GM12892 (cell line): Measurements from ENCODE around the gene HSF2.

Source experiments
- DNase-seq: peaks from one replicate; pipeline ENCODE4 v3.0.0; 2011; ENCODE audit not compliant: insufficient read length
- FAIRE-seq: peaks from 2 replicates; lab custom pipeline; 2011; peaks lifted over from hg19 to GRCh38; lab: Jason Lieb, UNC
- POLR2A ChIP-seq: IDR thresholded peaks from 2 replicates; pipeline ENCODE4 v1.6.1; 2011; ENCODE audit warnings: low read depth, low read length, control low read depth
- POLR2AphosphoS5 ChIP-seq: IDR thresholded peaks from 2 replicates; pipeline ENCODE4 v1.6.1; 2011; ENCODE audit warnings: low read depth, low read length, control low read depth
- TAF1 ChIP-seq: IDR thresholded peaks from 2 replicates; pipeline ENCODE4 v1.6.1; 2011; ENCODE audit warnings: low read depth, mild to moderate bottlenecking, control low read depth, low read length, borderline replicate concordance

HSF2 gene

DNA sequence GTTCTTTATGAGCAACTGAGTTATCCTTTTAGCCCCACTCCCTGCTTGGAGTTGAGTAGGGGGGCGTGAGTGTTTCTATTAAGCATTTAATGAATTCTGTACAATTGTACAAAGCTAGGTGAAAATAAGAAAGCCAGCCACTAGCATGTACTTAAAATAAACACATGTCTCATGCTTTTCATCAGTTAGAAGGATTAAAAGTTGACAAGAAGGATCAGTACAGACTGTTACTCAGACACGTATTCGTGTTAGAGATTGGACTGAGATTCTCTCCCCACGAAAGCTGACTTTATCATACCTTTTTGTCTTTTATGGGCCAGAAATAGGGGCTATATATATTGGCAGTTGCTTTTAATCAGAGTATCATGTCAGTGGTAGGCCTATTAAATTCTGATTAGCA, 1.7 kb downstream of the HSF2 start:
- FAIRE-seq (peak; percentile 5), DNase-seq (no peak)
- TF ChIP-seq POLR2A = no peak
- TF ChIP-seq POLR2AphosphoS5 = no peak
- no peak for TF ChIP-seq TAF1

DNA sequence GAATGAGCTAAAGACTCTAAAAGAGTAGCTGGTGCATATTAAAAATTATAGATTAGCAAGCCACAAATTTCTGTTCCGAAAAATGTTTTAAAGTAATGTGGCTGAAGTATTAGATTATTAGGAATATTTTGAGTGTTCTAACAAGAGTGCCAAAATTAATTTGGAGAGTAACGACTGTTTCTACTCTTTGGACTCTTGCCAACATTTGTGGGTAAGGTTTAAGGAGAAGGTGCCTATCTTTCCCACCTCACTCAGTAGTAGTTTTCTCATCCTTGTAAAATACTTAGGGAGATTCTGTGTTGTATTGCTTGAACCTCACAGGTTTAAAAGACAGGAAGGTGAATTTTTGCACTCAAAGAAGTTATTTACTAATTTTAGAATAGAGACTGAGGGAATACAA, 5.0 kb downstream of the HSF2 start:
- DNase-seq = no peak
- no peak for TF ChIP-seq POLR2A
- TF ChIP-seq TAF1 = no peak
- no peak for TF ChIP-seq POLR2AphosphoS5
- FAIRE-seq = no peak

DNA sequence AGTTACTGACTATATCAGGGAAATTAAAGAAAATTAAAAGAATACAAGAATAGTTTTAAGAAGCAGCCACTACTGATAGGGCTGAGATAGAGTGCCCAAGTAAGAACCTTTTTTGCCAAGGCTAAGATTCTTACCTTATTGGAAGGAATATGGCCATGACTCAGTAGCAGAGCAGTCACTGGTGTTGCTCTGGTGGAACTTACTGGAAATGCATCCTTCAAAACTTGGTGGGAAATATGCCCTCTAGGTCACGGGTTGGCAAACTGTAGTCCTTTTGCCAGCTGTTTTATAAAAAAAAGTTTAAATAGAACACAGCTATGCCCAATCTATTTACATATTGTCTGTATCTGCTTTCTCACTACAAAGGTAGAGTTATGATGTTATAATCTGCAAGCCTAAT, 6.0 kb downstream of the HSF2 start:
- FAIRE-seq (no peak), DNase-seq (no peak)
- TF ChIP-seq TAF1 = no peak
- no peak for TF ChIP-seq POLR2AphosphoS5
- no peak for TF ChIP-seq POLR2A

DNA sequence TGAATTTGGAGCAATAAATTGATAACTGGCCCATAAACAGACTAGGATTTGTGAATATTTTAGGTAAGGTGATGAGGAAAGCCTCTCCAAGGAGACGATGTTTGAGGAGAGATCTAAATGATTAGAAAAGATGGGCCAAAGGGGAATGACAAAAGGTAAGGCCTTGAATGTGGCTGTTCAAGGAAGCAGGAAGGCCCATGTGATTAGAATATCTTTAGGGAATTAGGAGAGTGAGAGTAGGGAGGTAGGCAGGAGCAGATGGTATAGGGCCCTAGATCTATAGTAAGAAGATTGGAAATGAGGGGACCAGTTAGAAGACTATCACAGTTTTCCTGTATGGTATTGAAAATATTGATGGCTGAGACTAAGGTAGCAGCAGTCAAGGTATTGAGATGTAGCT, 6.7 kb downstream of the HSF2 start:
- TF ChIP-seq POLR2AphosphoS5 (no peak), TAF1 (no peak), POLR2A (no peak)
- DNase-seq (no peak), FAIRE-seq (no peak)

DNA sequence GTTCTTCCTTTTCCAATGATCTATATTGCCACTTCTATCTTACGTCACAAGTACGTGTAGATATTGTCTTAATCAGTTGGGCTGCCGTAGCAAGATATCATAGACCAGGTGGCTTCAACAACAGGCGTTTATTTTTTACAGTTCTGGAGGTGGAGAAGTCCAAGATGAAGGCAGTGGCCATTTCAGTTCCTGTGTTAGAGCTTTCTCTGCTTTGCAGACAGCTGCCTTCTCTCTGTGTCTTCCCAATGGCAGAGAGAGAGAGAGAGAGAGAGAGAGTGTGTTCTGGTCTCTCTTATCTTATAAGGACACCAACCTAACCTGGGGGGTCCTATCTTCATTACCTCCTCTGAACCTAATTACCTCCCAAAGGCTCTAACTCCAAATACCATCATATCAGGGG, 8.3 kb downstream of the HSF2 start:
- DNase-seq (no peak), FAIRE-seq (no peak)
- TF ChIP-seq POLR2AphosphoS5 (no peak), TAF1 (no peak), POLR2A (no peak)

DNA sequence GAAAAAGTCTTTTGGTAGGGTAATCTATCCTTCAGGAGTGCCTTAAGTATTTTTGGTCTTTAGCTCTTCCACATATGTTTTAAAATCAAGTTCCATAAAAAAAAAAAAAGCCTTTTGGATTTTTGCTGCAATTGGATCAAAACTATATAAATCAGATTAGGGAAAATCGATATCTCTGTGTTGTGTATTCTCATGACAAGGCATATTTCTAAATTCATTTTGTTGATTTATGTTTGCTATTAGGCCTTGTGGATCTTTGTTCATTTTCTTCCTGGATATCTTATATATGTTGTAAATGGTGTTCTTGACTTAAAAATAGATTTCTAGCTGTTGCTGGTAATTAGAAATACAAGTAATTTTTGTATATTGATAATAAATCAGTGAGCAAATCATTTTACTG, 8.8 kb downstream of the HSF2 start:
- no peak for DNase-seq
- FAIRE-seq = no peak
- no peak for TF ChIP-seq POLR2AphosphoS5

DNA sequence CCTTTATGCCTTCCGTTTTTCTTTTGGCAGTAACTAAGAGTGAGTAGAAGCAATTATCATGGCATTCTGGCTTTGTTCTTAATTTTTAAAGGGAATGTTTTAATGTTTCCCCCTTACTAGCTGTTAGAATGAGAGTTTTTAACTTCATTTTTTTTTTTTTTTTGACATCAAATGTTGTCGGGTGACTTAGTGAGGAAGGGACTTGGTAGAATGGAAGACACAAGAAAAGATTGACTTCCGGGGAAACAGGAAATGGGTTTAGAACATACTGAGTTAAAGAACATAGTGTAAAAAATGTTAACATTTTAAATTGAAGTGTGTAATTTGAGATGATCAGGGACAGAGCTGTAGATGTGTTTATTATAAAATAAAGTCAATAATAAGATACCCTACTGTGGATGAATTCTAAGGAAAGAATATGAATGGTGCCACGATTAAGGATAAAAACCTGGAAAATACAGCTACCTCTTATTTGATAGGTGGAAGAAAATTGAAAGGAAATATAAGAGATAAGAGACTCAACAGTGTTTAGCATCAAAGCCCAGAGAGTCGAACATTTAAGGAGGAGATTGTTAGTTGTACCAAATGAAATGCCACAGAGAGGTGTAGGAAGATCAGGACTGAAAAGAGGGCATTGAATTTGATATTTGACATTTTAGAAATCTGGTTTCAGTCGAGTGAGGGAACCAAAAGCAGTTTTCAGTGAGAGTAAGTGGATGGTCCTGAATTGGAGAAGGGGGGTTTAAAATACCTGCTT, 9.4 kb downstream of the HSF2 start:
- DNase-seq (no peak), FAIRE-seq (peak; percentile 17)
- TF ChIP-seq POLR2AphosphoS5 (no peak), TAF1 (no peak), POLR2A (no peak)

DNA sequence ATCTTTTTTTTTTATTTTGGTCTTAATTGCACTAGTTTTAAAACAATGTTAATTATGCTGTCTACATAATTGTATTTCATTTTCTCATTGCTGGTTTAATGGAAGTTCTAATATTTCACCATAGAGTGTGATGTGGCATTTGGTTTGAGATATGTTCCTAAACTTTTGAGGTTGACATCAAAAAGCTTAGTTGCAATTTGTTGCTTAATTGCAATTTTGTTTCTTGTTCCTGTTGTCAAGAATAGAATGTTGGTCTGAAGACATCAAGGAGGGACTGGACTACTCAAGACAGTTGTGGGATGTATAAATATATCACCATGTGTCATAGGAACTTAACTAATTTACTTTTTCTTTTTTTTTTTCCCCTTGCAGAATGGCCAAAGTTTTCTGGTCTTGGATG, 12.5 kb downstream of the HSF2 start:
- FAIRE-seq (no peak), DNase-seq (no peak)
- TF ChIP-seq POLR2AphosphoS5 = no peak
- TF ChIP-seq TAF1 = no peak
- TF ChIP-seq POLR2A = no peak

DNA sequence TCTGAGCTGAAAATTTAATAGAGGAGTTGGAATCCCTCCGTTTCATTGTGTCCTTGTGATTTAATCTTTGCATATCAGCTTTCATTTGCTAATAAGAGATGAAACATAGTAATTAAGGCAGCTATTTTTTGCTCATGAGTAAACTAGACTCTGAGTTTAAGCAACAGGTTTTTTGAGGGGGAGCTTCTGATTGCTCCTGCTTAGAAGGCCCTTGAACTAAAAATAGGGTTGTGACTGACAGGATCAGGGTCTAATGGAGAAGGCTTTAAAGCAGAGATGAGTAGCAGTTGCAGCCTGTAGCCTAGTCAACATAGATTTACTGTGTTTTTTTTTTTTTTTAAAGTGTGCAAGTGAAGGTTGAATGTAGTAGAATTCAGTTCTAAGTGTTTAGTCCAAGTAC, 17.4 kb downstream of the HSF2 start:
- DNase-seq = no peak
- no peak for FAIRE-seq
- TF ChIP-seq POLR2AphosphoS5 (no peak), POLR2A (no peak), TAF1 (no peak)

DNA sequence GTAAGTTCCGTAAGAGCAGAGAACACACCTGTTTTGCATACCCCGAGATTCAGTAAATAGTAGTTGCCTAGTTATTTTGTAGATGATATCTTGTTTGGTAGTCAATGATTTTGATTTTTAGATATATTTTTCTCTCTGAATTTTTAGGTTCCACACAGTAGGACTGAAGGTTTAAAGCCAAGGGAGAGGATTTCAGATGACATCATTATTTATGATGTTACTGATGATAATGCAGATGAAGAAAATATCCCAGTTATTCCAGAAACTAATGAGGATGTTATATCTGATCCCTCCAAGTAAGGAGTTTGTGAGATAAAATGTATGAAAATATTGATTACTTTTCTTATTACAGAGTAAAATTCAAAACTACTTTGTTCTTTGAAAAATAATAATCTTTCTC, 22.6 kb downstream of the HSF2 start:
- DNase-seq (no peak), FAIRE-seq (no peak)
- no peak for TF ChIP-seq POLR2AphosphoS5
- TF ChIP-seq POLR2A = no peak
- no peak for TF ChIP-seq TAF1

DNA sequence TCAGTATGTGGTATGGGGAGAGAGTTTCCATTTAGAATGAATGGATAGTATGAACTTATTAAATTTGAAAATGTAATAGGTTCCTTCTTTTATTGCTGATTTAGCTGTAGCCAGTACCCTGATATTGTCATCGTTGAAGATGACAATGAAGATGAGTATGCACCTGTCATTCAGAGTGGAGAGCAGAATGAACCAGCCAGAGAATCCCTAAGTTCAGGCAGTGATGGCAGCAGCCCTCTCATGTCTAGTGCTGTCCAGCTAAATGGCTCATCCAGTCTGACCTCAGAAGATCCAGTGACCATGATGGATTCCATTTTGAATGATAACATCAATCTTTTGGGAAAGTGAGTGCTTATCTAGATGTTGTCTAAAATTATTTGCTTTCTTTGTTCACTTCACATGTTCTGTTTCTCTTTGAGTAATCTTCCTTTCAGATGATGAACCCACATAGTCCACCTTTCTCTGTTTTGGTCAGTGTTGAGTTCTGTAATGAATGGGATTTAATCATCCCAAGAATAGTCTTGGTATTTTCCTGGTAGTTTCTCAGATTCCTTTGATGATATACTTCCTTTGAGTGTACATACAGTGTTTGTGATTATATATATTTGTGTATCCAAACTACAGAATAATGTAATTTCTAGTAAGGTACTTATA, 23.3 kb downstream of the HSF2 start:
- TF ChIP-seq POLR2AphosphoS5 (no peak), POLR2A (no peak), TAF1 (no peak)
- FAIRE-seq (peak; percentile 72), DNase-seq (no peak)

DNA sequence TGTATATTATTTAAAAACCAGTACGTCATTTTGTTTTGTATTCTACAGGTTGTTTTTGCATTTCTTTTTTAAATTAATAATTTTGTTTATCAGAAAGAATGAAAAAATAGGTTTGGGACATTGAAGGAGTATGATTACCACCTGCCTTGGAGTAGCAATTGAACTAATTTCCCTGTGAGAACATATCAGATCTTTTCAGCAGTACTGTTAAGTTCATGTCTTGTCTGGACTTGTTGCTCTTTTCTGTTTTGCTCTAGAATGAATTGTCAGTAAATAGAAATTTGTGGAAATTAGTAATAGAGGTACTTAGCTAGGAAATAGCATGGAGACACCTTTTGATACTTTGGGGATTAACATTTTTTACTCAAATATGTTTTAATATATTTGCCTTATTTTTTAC, 24.3 kb downstream of the HSF2 start:
- no peak for DNase-seq
- TF ChIP-seq TAF1 (no peak), POLR2AphosphoS5 (no peak), POLR2A (no peak)
- FAIRE-seq = no peak
